ENCODE data around the gene FER. TPM values are rescaled to one million over a fixed set of nuclear protein-coding genes. Genes with fewer than 3 reads are reported as not detected.

FER gene
- total RNA-seq, 1 experiment from 2014 or later: 18.0 TPM

DNA sequence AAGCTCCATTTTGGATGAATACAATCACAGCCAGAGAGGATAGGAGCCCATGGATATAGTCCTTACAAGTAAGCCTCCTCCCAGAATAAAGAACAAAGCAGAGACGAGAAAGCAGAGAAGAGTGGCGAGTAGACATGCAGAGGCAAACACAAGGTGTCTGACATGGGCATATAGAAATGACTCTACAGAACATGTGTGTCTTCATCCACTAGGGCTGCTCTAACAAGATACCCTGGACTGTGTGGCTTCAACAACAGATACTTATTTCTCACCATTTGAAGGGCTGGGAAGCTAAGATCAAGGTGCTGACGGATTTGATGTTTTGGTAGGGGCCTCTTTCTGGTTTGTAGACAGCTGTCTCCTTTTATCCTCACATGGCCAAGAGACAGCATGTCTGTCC, 32.3 kb upstream of the FER start:
- Histone ChIP-seq H3K23me2 (ENCODE audit: insufficient read length, low read depth, low read length, poor library complexity, severe bottlenecking) (no peaks in the 10 kb centered on the region), H2BK12ac (ENCODE audit: insufficient read length, low read depth, low read length) (no peak overlapping the region), H3T11ph (ENCODE audit: low read length) (no peak overlapping the region), H4K20me1 (ENCODE audit: control insufficient read depth, insufficient read depth, insufficient read length) (no peaks in the 10 kb centered on the region), H4K91ac (ENCODE audit: insufficient read length, low read depth, low read length) (no peak overlapping the region), H3K18ac (ENCODE audit: insufficient read length, low read depth, low read length) (no peak overlapping the region), H2BK5ac (ENCODE audit: insufficient read length, low read length) (no peak overlapping the region), H3K9me3 (ENCODE audit: control insufficient read depth, low read depth, low read length) (no peaks in the 10 kb centered on the region), H4K8ac (replicated peaks; ENCODE audit: insufficient read length, low read depth, low read length) (no peak overlapping the region), H3K9ac (ENCODE audit: extremely low read depth, insufficient read length, low read length) (no peak overlapping the region), H3K27me3 (ENCODE audit: insufficient read depth, low read length) (no peaks in the 10 kb centered on the region), H3K4me1 (ENCODE audit: insufficient read depth, low read length) (no peaks in the 10 kb centered on the region), H3K4me2 (ENCODE audit: insufficient read depth, insufficient read length, low read length) (no peak overlapping the region), H3K79me2 (ENCODE audit: insufficient read depth, low read length) (no peaks in the 10 kb centered on the region), H2BK15ac (ENCODE audit: low read depth, low read length) (no peak overlapping the region), H3K27ac (ENCODE audit: insufficient read length, low read depth, low read length) (no peak overlapping the region), H4K5ac (ENCODE audit: insufficient read length, low read depth, low read length) (no peak overlapping the region), H3K4ac (ENCODE audit: low read depth, low read length) (no peak overlapping the region), H2BK120ac (ENCODE audit: low read depth, low read length, poor library complexity, severe bottlenecking) (no peak overlapping the region), H2BK20ac (ENCODE audit: low read depth, low read length, poor library complexity, severe bottlenecking) (no peak overlapping the region), H2AFZ (ENCODE audit: low read length) (no peak overlapping the region), H3K79me1 (ENCODE audit: insufficient read depth, low read depth, low read length, poor library complexity, severe bottlenecking) (no peaks in the 10 kb centered on the region), H3K14ac (ENCODE audit: insufficient read depth, low read length) (no peak overlapping the region), H2AK5ac (ENCODE audit: insufficient read length, low read length) (no peak overlapping the region), H3K56ac (ENCODE audit: insufficient read length, low read depth, low read length) (no peak overlapping the region), H3K23ac (ENCODE audit: insufficient read length, low read depth, low read length) (no peak overlapping the region)
- Mint-ChIP-seq H3K36me3 (ENCODE audit: insufficient read depth in 1 of 3, low read depth in 3 of 3) (no peaks in the 10 kb centered on the region), H3K4me1 (peaks cover 4 to 5% of the 10 kb centered on the region in 2 experiments), H3K9me3 (no peaks in the 10 kb centered on the region), H3K4me3 (no peak overlapping the region), H3K27me3 (ENCODE audit: low read depth) (no peaks in the 10 kb centered on the region), H3K27ac (no peak overlapping the region)
- WGBS (ENCODE audit: extremely low coverage, insufficient read length, low lambda C conversion rate): no CpG with 5 or more reads among the region's 3 CpGs
- DNase-seq: no peak
- TF ChIP-seq, protein P1, sequence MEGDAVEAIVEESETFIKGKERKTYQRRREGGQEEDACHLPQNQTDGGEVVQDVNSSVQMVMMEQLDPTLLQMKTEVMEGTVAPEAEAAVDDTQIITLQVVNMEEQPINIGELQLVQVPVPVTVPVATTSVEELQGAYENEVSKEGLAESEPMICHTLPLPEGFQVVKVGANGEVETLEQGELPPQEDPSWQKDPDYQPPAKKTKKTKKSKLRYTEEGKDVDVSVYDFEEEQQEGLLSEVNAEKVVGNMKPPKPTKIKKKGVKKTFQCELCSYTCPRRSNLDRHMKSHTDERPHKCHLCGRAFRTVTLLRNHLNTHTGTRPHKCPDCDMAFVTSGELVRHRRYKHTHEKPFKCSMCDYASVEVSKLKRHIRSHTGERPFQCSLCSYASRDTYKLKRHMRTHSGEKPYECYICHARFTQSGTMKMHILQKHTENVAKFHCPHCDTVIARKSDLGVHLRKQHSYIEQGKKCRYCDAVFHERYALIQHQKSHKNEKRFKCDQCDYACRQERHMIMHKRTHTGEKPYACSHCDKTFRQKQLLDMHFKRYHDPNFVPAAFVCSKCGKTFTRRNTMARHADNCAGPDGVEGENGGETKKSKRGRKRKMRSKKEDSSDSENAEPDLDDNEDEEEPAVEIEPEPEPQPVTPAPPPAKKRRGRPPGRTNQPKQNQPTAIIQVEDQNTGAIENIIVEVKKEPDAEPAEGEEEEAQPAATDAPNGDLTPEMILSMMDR (conservative IDR thresholded peaks at IDR 0.05): no peak
